Ramos (cell line): Measurements from ENCODE around the gene SCYGR4.
"Not testable (repeated sequence)": the region's sequence is repeated elsewhere in the genome, so short reads cannot be mapped to it uniquely, and the experiment has no call there.

Experiments
- in situ Hi-C: fragments of 300-500 bp; cut with MboI; formaldehyde crosslinking; loops from one replicate; pipeline ENCODE4 v1.14.3; 2022; ENCODE audit warnings: low sequenced_read_pairs; ENCODE audit not compliant: unreplicated experiment

Gene SCYGR4, protein sequence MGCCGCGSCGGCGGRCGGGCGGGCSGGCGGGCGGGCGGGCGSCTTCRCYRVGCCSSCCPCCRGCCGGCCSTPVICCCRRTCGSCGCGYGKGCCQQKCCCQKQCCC

DNA sequence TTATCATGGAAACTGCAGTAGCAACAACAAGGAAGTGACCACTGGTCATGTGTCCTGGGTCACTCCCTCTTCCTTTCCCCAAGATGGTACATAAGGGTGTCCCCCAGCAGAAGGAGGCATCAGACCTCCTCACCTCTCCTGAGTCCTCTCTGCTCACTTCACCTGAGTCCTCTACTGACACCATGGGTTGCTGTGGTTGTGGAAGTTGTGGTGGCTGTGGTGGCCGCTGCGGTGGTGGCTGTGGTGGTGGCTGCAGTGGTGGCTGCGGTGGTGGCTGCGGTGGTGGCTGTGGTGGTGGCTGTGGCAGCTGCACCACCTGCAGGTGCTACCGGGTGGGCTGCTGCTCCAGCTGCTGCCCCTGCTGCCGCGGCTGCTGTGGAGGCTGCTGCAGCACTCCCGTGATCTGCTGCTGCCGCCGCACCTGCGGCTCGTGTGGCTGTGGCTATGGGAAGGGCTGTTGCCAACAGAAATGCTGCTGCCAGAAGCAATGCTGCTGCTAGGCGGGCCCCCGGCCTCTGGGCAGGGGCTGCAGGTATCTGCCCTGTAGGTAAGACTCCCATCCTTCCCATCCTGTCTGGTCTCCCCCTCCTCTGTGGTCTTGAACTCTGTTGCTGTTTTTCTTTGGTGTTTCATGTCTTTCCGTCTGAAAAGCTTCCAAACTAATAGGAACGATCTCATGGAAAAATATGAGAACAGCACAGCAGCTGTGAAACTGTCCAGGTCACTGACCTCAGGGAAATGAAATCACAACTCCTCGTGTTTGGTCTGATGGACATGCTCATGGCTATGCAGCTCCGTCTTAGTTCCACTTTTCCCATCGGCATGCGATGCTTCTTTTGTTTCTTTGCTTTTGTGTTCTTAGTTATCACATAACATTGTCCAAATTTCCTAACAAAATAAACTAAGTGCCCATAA, at the start of gene SCYGR4:
SCYGR4 (plus strand) TSS at position 183 of the 915 bp plus-strand sequence; CDS start at position 183, 0 bp downstream.
- in situ Hi-C loops = no loop called here

GRCh38 chr2:227568852-227569169, 48.5 kb upstream of the SCYGR4 start:
- in situ Hi-C loops = no loop called here

GRCh38 chr2:227570615-227571014, 46.7 kb upstream of the SCYGR4 start:
- in situ Hi-C loops = no loop called here

DNA sequence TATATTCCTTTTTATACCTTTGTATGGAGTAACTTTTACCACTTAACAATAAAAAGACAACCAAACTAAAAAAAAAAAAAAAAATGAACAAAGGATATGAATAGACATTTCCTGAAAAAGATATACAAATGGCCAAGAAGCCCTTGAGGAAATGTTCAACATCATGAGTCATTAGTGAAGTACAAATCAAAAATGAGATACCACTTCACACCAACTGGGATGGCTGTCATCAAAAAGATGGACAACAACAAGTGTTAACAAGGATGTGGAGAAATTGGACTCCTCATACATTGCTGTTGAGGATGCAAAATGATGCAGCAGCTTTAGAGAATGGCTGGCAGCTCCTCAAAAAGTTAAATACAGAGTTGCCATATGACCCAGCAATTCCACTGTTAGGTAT, 41.2 kb upstream of the SCYGR4 start:
- in situ Hi-C loops = no loop called here

DNA sequence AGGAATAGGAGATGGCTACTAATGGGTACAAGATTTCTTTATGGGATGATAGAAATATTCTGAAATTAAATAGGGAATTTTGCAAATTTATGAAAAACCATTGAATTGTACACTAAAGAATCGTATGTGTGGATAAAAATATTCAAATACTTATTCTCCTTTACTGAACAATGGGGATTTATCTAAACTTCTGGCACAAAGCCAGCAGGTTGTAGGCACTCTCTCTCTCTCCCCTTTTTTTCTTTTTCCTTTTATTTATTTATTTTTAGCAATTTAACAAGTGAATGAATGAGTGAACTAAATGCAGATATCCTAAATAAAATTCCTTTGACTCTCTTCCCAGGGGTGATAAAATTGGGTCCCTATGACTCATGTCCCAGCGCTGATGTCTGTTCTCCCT, 40.5 kb upstream of the SCYGR4 start:
- in situ Hi-C loops = no loop called here

- in situ Hi-C loops = no loop called here
Measured at GRCh38 chr2:227577555-227577954, 39.7 kb upstream of the SCYGR4 start.

GRCh38 chr2:227578642-227579041, 38.7 kb upstream of the SCYGR4 start:
- in situ Hi-C loops = no loop called here

- in situ Hi-C loops = no loop called here
Measured at GRCh38 chr2:227579791-227580190, 37.5 kb upstream of the SCYGR4 start.

GRCh38 chr2:227582369-227582768, 34.9 kb upstream of the SCYGR4 start:
- in situ Hi-C loops = no loop called here

DNA sequence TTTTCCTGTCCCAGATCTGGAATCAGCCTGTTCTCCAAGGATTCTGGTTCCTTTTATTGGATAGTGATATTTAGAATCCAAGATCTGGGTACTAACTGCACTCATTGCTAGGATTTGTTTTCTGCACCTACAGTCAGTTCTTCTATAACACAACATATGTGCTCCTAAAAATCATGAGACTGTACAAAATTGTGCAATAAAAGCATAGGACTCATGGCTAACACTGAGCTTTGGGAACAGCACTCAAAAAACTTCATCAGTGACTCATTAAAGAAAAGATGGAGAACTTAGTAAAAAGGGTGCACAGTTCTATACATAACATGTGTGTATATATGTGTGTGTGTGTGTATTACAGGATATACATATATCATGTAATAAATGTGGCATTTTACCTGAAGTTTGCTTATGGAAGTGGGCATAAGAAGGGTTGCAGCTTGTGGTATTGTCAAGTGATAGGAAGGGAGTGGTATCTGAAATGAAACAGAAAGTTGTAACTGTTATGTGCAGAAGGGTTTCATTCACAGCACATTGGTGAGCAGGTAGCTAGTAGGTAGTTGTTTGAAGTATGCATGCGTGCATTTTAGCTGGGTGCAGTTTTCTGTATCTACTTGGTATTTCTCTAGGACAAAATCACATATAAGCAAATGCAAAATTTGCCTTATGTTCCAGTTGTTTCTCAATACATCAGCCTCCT, 24.5 kb upstream of the SCYGR4 start:
- in situ Hi-C loops = no loop called here

DNA sequence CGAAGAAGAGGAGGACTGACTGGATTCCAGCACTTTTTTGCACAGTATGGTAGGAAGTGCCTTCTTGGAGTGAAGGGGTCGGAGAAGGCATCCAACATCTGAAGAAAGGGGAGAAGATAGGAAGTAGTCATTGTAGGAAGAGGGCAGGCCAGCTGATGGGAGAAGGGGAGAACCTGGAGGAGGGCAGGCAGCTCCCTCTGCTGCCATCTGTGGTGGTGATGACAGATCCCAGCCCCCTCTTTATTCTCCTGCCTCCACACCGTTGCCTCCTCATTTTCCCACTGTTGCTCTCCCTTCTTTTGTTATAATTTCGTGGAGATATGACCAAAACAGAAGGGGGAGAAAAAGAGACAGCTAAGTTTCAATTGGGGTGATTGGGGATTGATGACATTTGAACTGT, 21.5 kb upstream of the SCYGR4 start:
- in situ Hi-C loops = no loop called here

DNA sequence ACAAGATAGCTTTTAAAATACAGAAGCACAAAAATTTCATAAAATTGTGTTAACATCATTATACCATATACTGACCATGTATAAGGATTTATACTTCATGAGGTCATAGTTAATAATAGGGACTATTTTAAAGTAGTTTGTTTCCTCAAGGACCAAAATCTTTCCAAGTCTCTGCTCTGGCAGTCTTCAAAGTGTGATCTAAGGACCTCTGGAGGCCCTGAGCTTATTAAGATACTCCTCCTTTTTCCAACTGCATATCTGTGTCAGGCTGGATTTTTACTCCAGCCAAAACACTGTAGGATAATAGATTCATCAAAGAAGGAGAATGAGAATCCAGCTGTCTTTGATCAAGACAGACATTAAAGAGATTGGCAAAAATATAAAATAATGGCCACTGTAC, 20.3 kb upstream of the SCYGR4 start:
- in situ Hi-C loops = no loop called here

- in situ Hi-C loops = no loop called here
Measured at GRCh38 chr2:227597998-227598397, 19.3 kb upstream of the SCYGR4 start.

DNA sequence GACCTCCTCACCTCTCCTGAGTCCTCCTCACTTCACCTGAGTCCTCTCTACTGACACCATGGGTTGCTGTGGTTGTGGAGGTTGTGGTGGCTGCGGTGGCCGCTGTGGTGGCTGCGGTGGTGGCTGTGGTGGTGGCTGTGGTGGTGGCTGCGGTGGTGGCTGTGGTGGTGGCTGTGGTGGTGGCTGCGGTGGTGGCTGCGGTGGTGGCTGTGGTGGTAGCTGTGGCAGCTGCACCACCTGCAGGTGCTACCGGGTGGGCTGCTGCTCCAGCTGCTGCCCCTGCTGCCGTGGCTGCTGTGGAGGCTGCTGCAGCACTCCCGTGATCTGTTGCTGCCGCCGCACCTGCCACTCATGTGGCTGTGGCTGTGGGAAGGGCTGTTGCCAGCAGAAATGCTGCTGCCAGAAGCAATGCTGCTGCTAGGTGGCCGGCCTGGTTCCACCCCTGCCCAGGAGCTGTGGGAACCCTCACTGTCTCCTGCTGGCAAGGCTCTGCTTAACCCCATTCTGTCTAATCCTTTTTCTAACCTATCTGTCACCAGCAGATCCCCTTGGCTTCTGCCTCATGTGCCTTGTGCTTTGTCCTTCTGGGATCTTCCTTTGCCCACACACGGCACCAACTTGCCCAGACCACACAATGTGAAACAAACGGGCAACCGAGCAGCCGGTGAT, 18.3 kb upstream of the SCYGR4 start, which contains the start of gene SCYGR2:
SCYGR2 (plus strand) TSS at position 59 of the 669 bp plus-strand sequence; CDS start at position 59, 0 bp downstream.
- in situ Hi-C loops = not testable (repeated sequence)

DNA sequence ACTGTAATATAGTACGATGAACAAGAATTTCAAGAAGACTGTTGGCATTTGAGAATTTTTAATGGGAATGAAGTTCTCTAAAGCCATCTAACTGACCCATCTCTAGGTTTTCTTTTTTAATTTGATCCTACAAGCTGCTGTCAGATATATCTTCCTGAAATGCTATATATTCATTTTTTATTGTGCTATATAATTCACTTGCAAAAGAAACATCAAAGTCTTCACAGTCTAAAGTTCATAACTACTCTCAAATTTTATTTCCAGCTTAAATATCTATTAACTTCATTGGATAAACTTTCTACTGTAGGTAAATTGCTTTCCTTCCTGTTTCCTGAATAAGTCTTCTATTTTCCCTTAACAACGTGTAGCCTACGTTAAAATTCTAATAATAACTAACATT, 14.9 kb upstream of the SCYGR4 start:
- in situ Hi-C loops = no loop called here

DNA sequence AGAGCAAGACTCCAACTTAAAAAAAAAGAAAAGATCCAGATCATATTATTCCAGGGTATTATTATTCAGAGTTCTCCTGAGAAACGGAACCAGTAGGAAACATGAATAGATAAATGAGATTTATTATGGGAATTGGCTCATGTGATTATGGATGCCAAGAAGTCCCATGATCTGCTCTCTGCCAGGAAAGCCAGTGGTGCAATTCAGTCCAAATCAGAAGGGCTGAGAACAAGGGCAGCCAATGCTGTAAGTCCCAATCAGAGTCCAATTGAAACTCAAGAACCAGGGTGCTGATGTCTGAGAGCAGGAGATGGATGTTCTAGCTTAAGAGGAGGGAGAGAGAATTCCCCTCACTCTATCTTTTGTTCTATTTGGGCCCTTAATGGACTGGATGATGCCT, 10.8 kb upstream of the SCYGR4 start:
- in situ Hi-C loops = no loop called here

DNA sequence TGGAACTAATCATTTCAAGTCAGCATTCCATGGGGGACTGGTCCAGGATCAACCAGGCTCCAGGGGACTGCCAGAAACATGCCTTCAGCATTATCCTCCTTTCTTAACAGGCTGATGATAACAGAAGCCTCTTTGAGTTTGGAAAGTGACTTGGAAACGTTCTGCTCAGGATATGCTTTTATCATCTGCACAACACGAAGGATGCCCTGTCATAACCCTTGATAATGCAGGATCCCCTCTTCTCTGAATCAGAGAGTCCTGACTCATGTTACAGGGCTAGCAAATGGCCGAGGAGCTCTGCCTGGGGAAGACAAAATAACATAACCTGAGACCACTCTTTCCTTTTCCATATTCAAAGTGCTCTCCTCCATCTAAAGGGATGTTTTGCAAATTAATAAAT, 9.4 kb upstream of the SCYGR4 start:
- in situ Hi-C loops = no loop called here

DNA sequence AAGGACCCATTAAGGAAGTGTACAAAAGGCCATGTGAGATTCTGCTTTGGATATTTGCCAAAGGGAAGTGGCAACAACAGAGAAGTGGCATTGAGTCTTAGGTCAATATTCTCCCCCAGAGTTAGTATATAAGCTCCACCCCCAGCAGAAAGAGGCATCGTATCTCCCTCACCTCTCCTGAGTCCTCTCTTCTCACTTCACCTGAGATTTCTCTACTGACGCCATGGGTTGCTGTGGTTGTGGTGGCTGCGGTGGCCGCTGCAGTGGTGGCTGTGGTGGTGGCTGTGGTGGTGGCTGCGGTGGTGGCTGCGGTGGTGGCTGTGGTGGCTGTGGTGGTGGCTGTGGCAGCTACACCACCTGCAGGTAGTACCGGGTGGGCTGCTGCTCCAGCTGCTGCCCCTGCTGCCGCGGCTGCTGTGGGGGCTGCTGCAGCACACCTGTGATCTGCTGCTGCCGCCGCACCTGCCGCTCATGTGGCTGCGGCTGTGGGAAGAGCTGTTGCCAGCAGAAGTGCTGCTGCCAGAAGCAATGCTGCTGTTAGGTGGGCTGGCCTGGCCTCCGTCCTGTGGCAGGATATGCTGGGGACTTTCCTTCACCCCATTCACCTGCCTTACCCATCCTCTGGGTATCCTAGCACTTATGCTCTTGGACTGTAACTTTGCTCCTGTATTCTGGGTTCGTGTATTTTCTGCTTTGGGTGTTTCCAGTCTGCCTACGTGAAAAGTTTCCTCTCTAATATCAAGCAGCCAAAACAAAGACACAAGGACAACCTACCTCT, 8.5 kb upstream of the SCYGR4 start:
- in situ Hi-C loops = no loop called here

- in situ Hi-C loops = no loop called here
Measured at GRCh38 chr2:227610123-227610522, 7.2 kb upstream of the SCYGR4 start.
